HepG2 (cell line): ENCODE results near the gene NUDT22. TPM values are rescaled to one million over a fixed set of nuclear protein-coding genes. Genes with fewer than 3 reads are reported as not detected.

Experiments used
- ARID4A ChIP-seq: sonication (generic); formaldehyde crosslinking; IDR thresholded peaks from 2 replicates; pipeline ENCODE4 v1.5.0; 2020; ENCODE audit warnings: mild to moderate bottlenecking, missing genetic modification reagents, borderline replicate concordance
- ASH2L ChIP-seq: fragments of 300-600, 200-600 bp; sonication (generic); IDR thresholded peaks from 2 replicates; pipeline ENCODE4 v1.7.0; 2017; ENCODE audit warnings: low read depth, mild to moderate bottlenecking, moderate library complexity, mixed read lengths, low read length; ENCODE audit not compliant: insufficient read length
- HMGA1 ChIP-seq: sonication (generic); formaldehyde crosslinking; conservative IDR thresholded peaks from 2 replicates; pipeline ENCODE4 v1.4.0; 2020; ENCODE audit warnings: missing genetic modification reagents
- IKZF5 ChIP-seq: IDR thresholded peaks from 2 replicates; pipeline ENCODE4 v1.6.1; 2018; ENCODE audit warnings: missing genetic modification reagents, mild to moderate bottlenecking, missing compliant biosample characterization
- MAZ ChIP-seq, 2 experiments: sonication (generic) in 1 of 2; formaldehyde crosslinking in 1 of 2; IDR thresholded peaks; 2 replicates each; pipeline versions ENCODE4 v1.5.0 to v1.6.1; 2012 to 2020; ENCODE audit warnings: low read depth in 2 of 2, mild to moderate bottlenecking in 2 of 2, borderline replicate concordance in 1 of 2, improper control_type of control experiment in 1 of 2, low read length in 1 of 2, missing genetic modification reagents in 1 of 2, moderate library complexity in 1 of 2
- NFE2L2 ChIP-seq: fragments of 150-350 bp; IDR thresholded peaks from 2 replicates; pipeline ENCODE4 v1.6.1; 2014; ENCODE audit warnings: low read length
- NFKB2 ChIP-seq: sonication (generic); formaldehyde crosslinking; IDR thresholded peaks from 2 replicates; pipeline ENCODE4 v1.4.0; 2020; ENCODE audit warnings: missing genetic modification reagents, borderline replicate concordance
- RBFOX2 ChIP-seq: fragments of 200-400 bp; formaldehyde crosslinking; IDR thresholded peaks from 2 replicates; pipeline ENCODE4 v1.6.1; 2017; ENCODE audit warnings: low read depth, mild to moderate bottlenecking, low read length
- SP2 ChIP-seq: sonication (generic); formaldehyde crosslinking; IDR thresholded peaks from 2 replicates; pipeline ENCODE4 v1.5.1; 2020; ENCODE audit warnings: mild to moderate bottlenecking, missing genetic modification reagents
- ZFX ChIP-seq: sonication (generic); formaldehyde crosslinking; IDR thresholded peaks from 2 replicates; pipeline ENCODE4 v1.4.0; 2020; ENCODE audit warnings: mild to moderate bottlenecking, low read depth, missing genetic modification reagents, moderate library complexity
- ZNF253 ChIP-seq: sonication (generic); formaldehyde crosslinking; IDR thresholded peaks from 2 replicates; pipeline ENCODE4 v1.8.0; 2022; ENCODE audit warnings: mild to moderate bottlenecking, missing genetic modification reagents, borderline replicate concordance
- ZNF574 ChIP-seq: sonication (generic); formaldehyde crosslinking; IDR thresholded peaks from 2 replicates; pipeline ENCODE4 v1.4.0; 2020; ENCODE audit warnings: missing genetic modification reagents
- ZNF777 ChIP-seq: sonication (generic); formaldehyde crosslinking; IDR thresholded peaks from 2 replicates; pipeline ENCODE4 v1.4.0; 2020; ENCODE audit warnings: missing genetic modification reagents
- polyA plus RNA-seq, 8 experiments: library from polyadenylated mRNA; depleted of rRNA in 3 of 8; stranded (reverse) in 7 of 8; unstranded in 1 of 8; fragments of >200 nt; fragmentation: Illumina TruSeq in 4 of 8; extraction: Trizol in 4 of 8; gene quantifications; 2 replicates each; pipeline versions ENCODE4 v1.2.1 to v1.2.3, GENCODE V29; 2011 to 2016; ENCODE audit warnings: low read depth in 4 of 8, missing spikeins in 1 of 8, mixed read lengths in 1 of 8; ENCODE audit not compliant: insufficient read depth in 1 of 8
- total RNA-seq, 5 experiments: library from RNA; depleted of rRNA; stranded (reverse); fragments of >200 nt; fragmentation: Illumina TruSeq; extraction: Trizol; gene quantifications; 2 replicates each; pipeline ENCODE4 v1.2.3, GENCODE V29; 2016; ENCODE audit warnings: low read depth in 1 of 5
- TF ChIP-seq, protein P1 (sequence below): IDR thresholded peaks from 2 replicates; pipeline ENCODE4 v1.6.1; 2016; ENCODE audit warnings: missing compliant biosample characterization, missing genetic modification reagents, borderline replicate concordance

Gene NUDT22
- total and polyA plus RNA-seq, 2 of the 13 experiments (the other 11 are each of a cell fraction or from before 2014, with no cell fraction given): 33.5 to 39.8 TPM

- TF ChIP-seq ZNF777 (CRISPR knock-in tag) (peak; percentile 56; the same call in 1 of the 2 replicates), ASH2L (no peak), ZNF253 (no peak), RBFOX2 (peak; percentile 60), MAZ (IDR thresholded peaks at IDR 0.05; ENCODE audit: borderline replicate concordance, low read depth, low read length) (peak; percentile 61; the same call in 1 of the 2 replicates), MAZ (CRISPR knock-in tag; IDR thresholded peaks at IDR 0.05; ENCODE audit: low read depth) (peak; percentile 61; the same call in 1 of the 2 replicates), ARID4A (peak; percentile 56; the same call in 1 of the 2 replicates), ZFX (CRISPR knock-in tag) (peak; percentile 40), NFKB2 (CRISPR knock-in tag) (peak; percentile 57; the same call in 1 of the 2 replicates), SP2 (CRISPR knock-in tag) (0 out of 2 replicates have a peak, but pooled peaks have one; percentile 38), NFE2L2 (no peak), HMGA1 (CRISPR knock-in tag) (no peak), IKZF5 (0 out of 2 replicates have a peak, but pooled peaks have one; percentile 44), ZNF574 (peak; percentile 57)
- TF ChIP-seq, protein P1, sequence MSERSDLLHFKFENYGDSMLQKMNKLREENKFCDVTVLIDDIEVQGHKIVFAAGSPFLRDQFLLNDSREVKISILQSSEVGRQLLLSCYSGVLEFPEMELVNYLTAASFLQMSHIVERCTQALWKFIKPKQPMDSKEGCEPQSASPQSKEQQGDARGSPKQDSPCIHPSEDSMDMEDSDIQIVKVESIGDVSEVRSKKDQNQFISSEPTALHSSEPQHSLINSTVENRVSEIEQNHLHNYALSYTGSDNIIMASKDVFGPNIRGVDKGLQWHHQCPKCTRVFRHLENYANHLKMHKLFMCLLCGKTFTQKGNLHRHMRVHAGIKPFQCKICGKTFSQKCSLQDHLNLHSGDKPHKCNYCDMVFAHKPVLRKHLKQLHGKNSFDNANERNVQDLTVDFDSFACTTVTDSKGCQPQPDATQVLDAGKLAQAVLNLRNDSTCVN: 0 out of 2 replicates have a peak, but pooled peaks have one; percentile 9
These were observed 25.1 kb downstream of the NUDT22 start, which contains the start of gene PLCB3 (continued) for GRCh38 chr11:64251016-64251752.
